ENCODE data around the gene OR6S1.

GRCh38 chr14:20659336-20659735 lies 17.8 kb upstream of the OR6S1 start:
- TF ChIP-seq CTCF (IDR thresholded peaks at IDR 0.05), result no peak
- no peak for TF ChIP-seq ZFX (IDR thresholded peaks at IDR 0.05; ENCODE audit: borderline replicate concordance)

Data from 22Rv1 (cell line).